ENCODE measurements around the gene HSPBAP1. TPM values are rescaled to one million over a fixed set of nuclear protein-coding genes. Genes with fewer than 3 reads are reported as not detected.

The HSPBAP1 gene, protein sequence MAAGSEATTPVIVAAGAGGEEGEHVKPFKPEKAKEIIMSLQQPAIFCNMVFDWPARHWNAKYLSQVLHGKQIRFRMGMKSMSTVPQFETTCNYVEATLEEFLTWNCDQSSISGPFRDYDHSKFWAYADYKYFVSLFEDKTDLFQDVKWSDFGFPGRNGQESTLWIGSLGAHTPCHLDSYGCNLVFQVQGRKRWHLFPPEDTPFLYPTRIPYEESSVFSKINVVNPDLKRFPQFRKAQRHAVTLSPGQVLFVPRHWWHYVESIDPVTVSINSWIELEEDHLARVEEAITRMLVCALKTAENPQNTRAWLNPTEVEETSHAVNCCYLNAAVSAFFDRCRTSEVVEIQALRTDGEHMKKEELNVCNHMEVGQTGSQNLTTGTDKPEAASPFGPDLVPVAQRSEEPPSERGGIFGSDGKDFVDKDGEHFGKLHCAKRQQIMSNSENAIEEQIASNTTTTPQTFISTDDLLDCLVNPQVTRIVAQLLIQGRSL
- total RNA-seq: 3.7 and 5.1 TPM in 2 replicates

DNA sequence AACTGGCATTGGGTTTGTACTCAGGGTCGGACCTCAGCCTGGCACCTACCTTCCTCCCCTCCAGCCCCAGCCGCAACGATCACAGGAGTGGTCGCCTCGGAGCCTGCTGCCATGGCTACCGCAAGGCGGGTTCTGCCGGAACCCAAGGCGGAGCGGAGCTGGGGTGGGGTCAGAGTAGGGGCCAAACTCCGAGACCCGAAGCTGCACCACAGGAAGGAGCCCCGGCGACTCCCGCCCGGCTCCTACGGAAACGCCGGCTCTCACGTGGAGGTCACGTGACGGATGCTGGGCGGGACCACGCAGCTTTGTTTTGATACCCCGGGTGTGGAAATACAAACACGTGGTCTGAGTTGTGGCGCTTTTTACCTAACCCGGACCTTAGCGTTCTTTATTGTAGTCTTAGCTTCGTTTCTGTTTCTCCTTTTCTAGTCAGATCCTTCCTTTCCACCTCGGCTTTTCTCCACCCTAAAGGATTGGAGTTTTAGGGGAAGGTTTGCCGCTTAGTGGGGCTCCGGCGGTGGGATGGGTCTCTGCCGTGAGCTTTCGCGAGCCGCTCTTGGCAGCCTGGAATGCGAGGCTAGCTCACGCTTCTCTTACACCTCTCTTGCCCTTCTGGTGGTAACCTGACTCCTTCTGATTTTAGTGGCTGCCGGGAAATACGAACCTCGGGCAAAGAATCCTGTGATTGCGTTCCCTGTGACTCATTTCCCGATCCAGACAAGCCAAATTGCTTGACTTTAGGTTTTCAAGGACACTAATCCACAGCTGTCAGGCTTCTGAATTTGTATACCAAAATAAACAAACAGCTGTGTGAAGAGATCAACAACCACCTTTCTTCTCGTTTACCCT lies at the start of gene HSPBAP1:
TSS of gene HSPBAP1 (minus strand) at position 264 of the 849 bp plus-strand sequence. CDS start at position 113, 151 bp downstream.

DNA sequence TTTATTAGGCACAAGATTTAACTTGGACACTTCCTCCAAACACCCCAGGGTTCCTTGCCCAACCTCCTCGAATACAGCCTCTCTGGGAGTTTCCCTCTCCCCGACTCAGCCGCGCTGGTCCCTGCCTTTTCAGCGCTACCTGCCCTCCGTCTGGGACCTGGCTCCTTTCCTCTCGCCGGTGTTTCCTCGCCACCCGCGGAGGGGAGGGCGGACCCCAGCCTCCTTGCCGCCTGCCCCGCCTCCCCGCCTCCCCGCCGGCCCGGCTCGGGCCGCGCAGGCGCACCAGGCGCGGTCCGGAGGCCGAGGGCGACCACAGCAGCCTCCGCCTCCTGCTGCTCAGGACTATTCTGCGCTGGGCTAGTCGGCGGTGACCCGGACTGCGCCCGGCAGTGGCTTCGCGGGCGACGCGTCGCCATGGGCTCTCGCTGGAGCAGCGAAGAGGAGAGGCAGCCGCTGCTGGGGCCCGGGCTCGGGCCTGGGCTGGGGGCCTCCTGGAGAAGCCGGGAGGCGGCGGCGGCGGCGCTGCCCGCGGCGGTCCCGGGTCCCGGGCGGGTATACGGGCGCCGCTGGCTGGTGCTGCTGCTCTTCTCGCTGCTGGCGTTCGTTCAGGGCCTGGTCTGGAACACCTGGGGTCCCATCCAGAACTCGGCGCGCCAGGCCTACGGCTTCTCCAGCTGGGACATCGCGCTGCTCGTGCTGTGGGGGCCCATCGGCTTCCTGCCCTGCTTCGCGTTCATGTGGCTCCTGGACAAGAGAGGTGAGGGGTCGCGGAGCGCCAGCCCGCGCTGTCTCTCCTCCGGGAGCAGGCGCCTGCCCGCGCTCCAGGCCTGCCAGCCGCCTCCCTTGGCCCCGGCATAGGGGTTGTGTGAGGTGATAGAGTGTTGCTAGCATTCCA lies 1.4 kb upstream of the HSPBAP1 start, which contains the start of gene SLC49A4:
TSS of gene SLC49A4 (plus strand) at position 291 of the 895 bp plus-strand sequence. CDS start at position 415, 124 bp downstream.

Other genes with a start within 250 kb of the HSPBAP1 start
- 43.2 and 43.9 TPM in 2 replicates for gene PARP9, start 229.5 kb downstream of the HSPBAP1 start, total RNA-seq
- 40.0 and 44.8 TPM in 2 replicates for gene DTX3L, start 229.5 kb downstream of the HSPBAP1 start, total RNA-seq
- 0.94 and 1.1 TPM in 2 replicates for gene PARP15, start 216.2 kb downstream of the HSPBAP1 start, total RNA-seq
- gene PARP14, start 113.0 kb downstream of the HSPBAP1 start, total RNA-seq: 50.7 and 51.8 TPM in 2 replicates
- gene SLC49A4, start 1.2 kb upstream of the HSPBAP1 start, total RNA-seq: 7.5 and 9.7 TPM in 2 replicates
- not detected in 2 replicates for gene SEMA5B, start 233.9 kb upstream of the HSPBAP1 start, total RNA-seq

Measured in mammary microvascular endothelial cell (primary cell).